GM12874 (cell line): ENCODE data around the gene SLC22A14.

Source experiments
- TF ChIP-seq, protein P1 (sequence below): IDR thresholded peaks from 2 replicates; pipeline ENCODE4 v1.5.1; 2011; ENCODE audit warnings: low read depth, mild to moderate bottlenecking, control low read depth, low read length, moderate library complexity; ENCODE audit not compliant: insufficient read depth

SLC22A14 gene

DNA sequence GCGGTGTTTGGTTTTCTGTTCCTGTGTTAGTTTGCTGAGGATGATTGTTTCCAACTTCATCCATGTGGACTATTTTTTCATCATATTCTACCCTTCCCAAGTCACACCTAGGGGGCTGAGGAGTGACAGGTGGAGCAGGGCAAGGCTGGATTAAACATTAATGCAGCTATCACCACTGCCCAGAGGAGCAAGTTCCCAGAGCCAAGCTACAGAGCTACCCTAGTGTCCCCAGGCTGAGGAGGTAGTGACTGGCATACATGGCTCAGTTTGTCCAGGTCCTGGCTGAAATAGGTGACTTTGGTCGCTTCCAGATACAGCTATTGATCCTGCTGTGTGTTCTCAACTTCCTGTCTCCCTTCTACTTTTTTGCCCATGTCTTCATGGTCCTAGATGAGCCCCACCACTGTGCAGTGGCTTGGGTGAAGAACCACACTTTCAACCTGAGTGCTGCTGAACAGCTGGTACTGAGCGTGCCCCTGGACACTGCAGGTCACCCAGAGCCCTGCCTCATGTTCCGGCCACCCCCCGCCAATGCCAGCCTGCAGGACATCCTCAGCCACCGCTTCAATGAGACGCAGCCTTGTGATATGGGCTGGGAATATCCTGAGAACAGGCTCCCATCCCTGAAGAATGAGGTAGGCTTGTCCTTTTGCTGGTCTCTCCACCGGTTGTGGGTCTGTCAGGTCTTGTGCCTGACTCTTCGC, 16.3 kb upstream of the SLC22A14 start, which contains the start of gene SLC22A13:
Gene SLC22A13 (plus strand): TSS at position 209 of the 704 bp plus-strand sequence. CDS start 49 bp downstream, at position 258.
- TF ChIP-seq, protein P1, sequence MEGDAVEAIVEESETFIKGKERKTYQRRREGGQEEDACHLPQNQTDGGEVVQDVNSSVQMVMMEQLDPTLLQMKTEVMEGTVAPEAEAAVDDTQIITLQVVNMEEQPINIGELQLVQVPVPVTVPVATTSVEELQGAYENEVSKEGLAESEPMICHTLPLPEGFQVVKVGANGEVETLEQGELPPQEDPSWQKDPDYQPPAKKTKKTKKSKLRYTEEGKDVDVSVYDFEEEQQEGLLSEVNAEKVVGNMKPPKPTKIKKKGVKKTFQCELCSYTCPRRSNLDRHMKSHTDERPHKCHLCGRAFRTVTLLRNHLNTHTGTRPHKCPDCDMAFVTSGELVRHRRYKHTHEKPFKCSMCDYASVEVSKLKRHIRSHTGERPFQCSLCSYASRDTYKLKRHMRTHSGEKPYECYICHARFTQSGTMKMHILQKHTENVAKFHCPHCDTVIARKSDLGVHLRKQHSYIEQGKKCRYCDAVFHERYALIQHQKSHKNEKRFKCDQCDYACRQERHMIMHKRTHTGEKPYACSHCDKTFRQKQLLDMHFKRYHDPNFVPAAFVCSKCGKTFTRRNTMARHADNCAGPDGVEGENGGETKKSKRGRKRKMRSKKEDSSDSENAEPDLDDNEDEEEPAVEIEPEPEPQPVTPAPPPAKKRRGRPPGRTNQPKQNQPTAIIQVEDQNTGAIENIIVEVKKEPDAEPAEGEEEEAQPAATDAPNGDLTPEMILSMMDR, result no peak

- TF ChIP-seq, protein P1, result no peak
Observed at GRCh38 chr3:38266810-38267209, 15.3 kb upstream of the SLC22A14 start.

DNA sequence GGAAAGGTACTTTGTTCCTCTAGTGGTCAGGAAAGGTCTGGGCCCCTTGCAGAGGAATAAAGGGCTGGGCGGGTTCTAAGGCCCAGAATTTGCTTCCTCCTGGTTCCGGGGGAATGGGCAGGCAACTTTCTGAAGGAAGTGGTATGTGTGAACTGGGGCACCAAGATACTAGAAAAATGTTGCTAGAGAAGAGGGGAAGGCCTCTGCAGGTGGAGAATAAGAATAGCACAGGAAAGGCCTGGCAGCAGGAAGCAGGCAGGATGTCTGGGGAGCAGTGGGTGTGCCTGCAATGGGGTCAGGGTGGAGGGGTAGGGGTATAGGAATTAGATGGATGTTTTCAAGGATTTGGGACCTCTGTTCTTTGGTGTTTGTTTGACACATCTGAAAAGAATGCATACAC, 14.4 kb upstream of the SLC22A14 start:
- TF ChIP-seq, protein P1, result no peak

- TF ChIP-seq, protein P1, result no peak
Observed at GRCh38 chr3:38268087-38268486, 14.0 kb upstream of the SLC22A14 start.

DNA sequence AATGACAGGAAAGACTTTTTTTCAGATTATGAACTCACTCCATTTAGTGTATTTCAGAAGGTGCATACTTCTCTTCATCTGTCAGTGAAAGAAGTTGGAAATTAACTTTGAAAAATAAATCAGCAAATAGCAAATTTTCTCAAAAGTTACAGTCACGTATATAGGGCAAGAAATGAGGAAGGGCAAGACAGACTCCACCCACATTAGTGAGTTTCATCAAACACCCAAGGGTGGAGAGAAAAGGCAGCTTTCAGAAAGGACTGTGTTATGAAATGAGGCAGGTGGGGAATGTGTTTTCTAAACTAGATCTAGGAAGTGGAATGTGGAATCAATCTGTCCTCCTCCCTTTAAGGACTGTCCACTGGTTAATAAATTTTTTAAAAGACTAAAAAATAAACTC, 13.6 kb upstream of the SLC22A14 start:
- TF ChIP-seq, protein P1, result no peak

- TF ChIP-seq, protein P1, result no peak
Observed at GRCh38 chr3:38270606-38271005, 11.5 kb upstream of the SLC22A14 start.

GRCh38 chr3:38271553-38271952, 10.5 kb upstream of the SLC22A14 start:
- TF ChIP-seq, protein P1, result no peak
